GM12878 (cell line): ENCODE measurements around the gene KIAA0930. TPM values are rescaled to one million over a fixed set of nuclear protein-coding genes. Genes with fewer than 3 reads are reported as not detected.

Experiments
- ATAC-seq: fragments of 200-7000 bp; cut with Tn5 transposase; 3 replicates; pipeline ENCODE4 v1.9.1; 2020; ENCODE audit warnings: mild to moderate bottlenecking, moderate library complexity
- BruUV-seq: library from RNA; stranded (reverse); fragments of 400-500 nt; replicated peaks from 2 replicates; lab custom pipeline; 2021; lab: Mats Ljungman, UMichigan
- CTCF ChIA-PET: fragments of 300-600 bp; sonication (Branson Sonifier 250); formaldehyde crosslinking; extraction: SDS; loops from one replicate; lab custom pipeline; 2021; ENCODE audit warnings: inconsistent platforms; lab: Yijun Ruan, JAX
- POLR2A ChIA-PET: fragments of 350-600 bp; formaldehyde crosslinking; extraction: SDS; loops from one replicate; lab custom pipeline; 2021; ENCODE audit warnings: inconsistent platforms; lab: Charles Lee
- RAD21 ChIA-PET: fragments of 300-600 bp; sonication (Branson Sonifier 250); formaldehyde crosslinking; loops from one replicate; lab custom pipeline; 2023; ENCODE audit warnings: antibody characterized with exemption; ENCODE audit not compliant: unreplicated experiment; lab: Charles Lee
- SMC1A ChIA-PET: fragments of 300-600 bp; sonication (Branson Sonifier 250); formaldehyde crosslinking; loops from one replicate; lab custom pipeline; 2023; ENCODE audit not compliant: unreplicated experiment, uncharacterized antibody; lab: Charles Lee
- DNase-seq: peaks from one replicate; pipeline ENCODE4 v3.0.0-alpha.2; 2011; ENCODE audit warnings: low read depth, low spot score
- FAIRE-seq: peaks from 3 replicates; lab custom pipeline; 2011; peaks lifted over from hg19 to GRCh38; lab: Jason Lieb, UNC
- H2AFZ ChIP-seq: 2 replicates; pipeline ENCODE4 v1.6.0; 2011; ENCODE audit warnings: low read depth, low read length, control low read depth; ENCODE audit not compliant: control insufficient read depth
- H3K27ac ChIP-seq: 2 replicates; pipeline ENCODE4 v1.5.1; 2011; ENCODE audit warnings: control low read depth; ENCODE audit not compliant: control insufficient read depth, insufficient read depth
- H3K27me3 ChIP-seq, 2 experiments: replicated peaks in 1 of 2; 2 replicates each; pipeline versions ENCODE4 v1.6.0 to v1.6.1; 2011; ENCODE audit warnings: low read length in 1 of 2; ENCODE audit not compliant: control insufficient read depth in 2 of 2, insufficient read depth in 2 of 2
- H3K36me3 ChIP-seq, 2 experiments: 2 replicates each; pipeline ENCODE4 v1.5.1; 2011; ENCODE audit warnings: low read length in 1 of 2; ENCODE audit not compliant: control insufficient read depth in 2 of 2, insufficient read depth in 2 of 2
- H3K4me1 ChIP-seq: 2 replicates; pipeline ENCODE4 v1.6.1; 2011; ENCODE audit warnings: mild to moderate bottlenecking, low read length, moderate library complexity, mixed read lengths; ENCODE audit not compliant: control insufficient read depth, insufficient read depth
- H3K4me2 ChIP-seq: 2 replicates; pipeline ENCODE4 v1.6.0; 2011; ENCODE audit warnings: control low read depth; ENCODE audit not compliant: control insufficient read depth, insufficient read depth
- H3K4me3 ChIP-seq: fragments of 200-600 bp; sonication (generic); 2 replicates; pipeline ENCODE4 v1.5.1; 2016
- H3K79me2 ChIP-seq: 2 replicates; pipeline ENCODE4 v1.6.0; 2011; ENCODE audit warnings: low read length; ENCODE audit not compliant: control insufficient read depth, insufficient read depth
- H3K9ac ChIP-seq: 2 replicates; pipeline ENCODE4 v1.8.0; 2011; ENCODE audit warnings: low read length, control low read depth, mixed read lengths; ENCODE audit not compliant: control insufficient read depth, insufficient read depth
- H3K9me3 ChIP-seq: replicated peaks from 3 replicates; pipeline ENCODE4 v1.5.1; 2011; ENCODE audit warnings: mild to moderate bottlenecking, low read length; ENCODE audit not compliant: control insufficient read depth, insufficient read depth
- H4K20me1 ChIP-seq: 2 replicates; pipeline ENCODE4 v1.6.0; 2011; ENCODE audit not compliant: control insufficient read depth, insufficient read depth
- BMI1 ChIP-seq: fragments of 450-650 bp; IDR thresholded peaks from 2 replicates; pipeline ENCODE4 v1.6.1; 2016; ENCODE audit warnings: mild to moderate bottlenecking, moderate library complexity, borderline replicate concordance
- CHD2 ChIP-seq: IDR thresholded peaks from 2 replicates; pipeline ENCODE4 v1.6.1; 2011; ENCODE audit warnings: low read depth, low read length, improper control_type of control experiment, borderline replicate concordance
- CREM ChIP-seq: IDR thresholded peaks from 2 replicates; pipeline ENCODE4 v1.6.1; 2014; ENCODE audit warnings: antibody characterized with exemption, low read depth
- ESRRA ChIP-seq: IDR thresholded peaks from 2 replicates; pipeline ENCODE4 v1.6.1; 2012; ENCODE audit warnings: mild to moderate bottlenecking, low read length, improper control_type of control experiment
- IRF4 ChIP-seq: IDR thresholded peaks from 2 replicates; pipeline ENCODE4 v1.6.1; 2011; ENCODE audit warnings: low read depth, low read length
- MTA3 ChIP-seq: IDR thresholded peaks from 2 replicates; pipeline ENCODE4 v1.6.1; 2012; ENCODE audit warnings: low read length, inconsistent platforms, borderline replicate concordance
- NFXL1 ChIP-seq: fragments of 450-650 bp; IDR thresholded peaks from 2 replicates; pipeline ENCODE4 v1.6.1; 2017; ENCODE audit warnings: antibody characterized with exemption, mild to moderate bottlenecking, borderline replicate concordance
- NFYB ChIP-seq: IDR thresholded peaks from 2 replicates; pipeline ENCODE4 v1.6.1; 2011; ENCODE audit warnings: low read depth, mild to moderate bottlenecking, low read length, improper control_type of control experiment, moderate library complexity; ENCODE audit not compliant: insufficient read depth
- NRF1 ChIP-seq: conservative IDR thresholded peaks from 2 replicates; pipeline ENCODE4 v1.6.1; 2011; ENCODE audit warnings: mild to moderate bottlenecking, low read depth, low read length, improper control_type of control experiment
- PAX5 ChIP-seq: IDR thresholded peaks from 2 replicates; pipeline ENCODE4 v1.6.1; 2011; ENCODE audit warnings: low read depth, low read length, borderline replicate concordance
- RAD51 ChIP-seq: fragments of 450-650 bp; IDR thresholded peaks from 2 replicates; pipeline ENCODE4 v1.6.1; 2016; ENCODE audit warnings: moderate library complexity, mild to moderate bottlenecking, inconsistent platforms
- RFX5 ChIP-seq: IDR thresholded peaks from 2 replicates; pipeline ENCODE4 v1.6.1; 2011; ENCODE audit warnings: low read depth, low read length, improper control_type of control experiment
- RUNX3 ChIP-seq: IDR thresholded peaks from 2 replicates; pipeline ENCODE4 v1.6.1; 2012; ENCODE audit warnings: low read length, inconsistent platforms
- SRF ChIP-seq, 2 experiments: IDR thresholded peaks; 2 replicates each; pipeline ENCODE4 v1.6.1; 2011; ENCODE audit warnings: low read depth in 2 of 2, low read length in 2 of 2, mild to moderate bottlenecking in 1 of 2, moderate library complexity in 1 of 2
- USF1 ChIP-seq: IDR thresholded peaks from 2 replicates; pipeline ENCODE4 v1.6.1; 2011; ENCODE audit warnings: borderline replicate concordance, low read depth, mild to moderate bottlenecking, moderate library complexity, mixed read lengths, low read length; ENCODE audit not compliant: insufficient read depth; ENCODE audit errors: extremely low read length
- ZBTB40 ChIP-seq: fragments of 450-650 bp; IDR thresholded peaks from 2 replicates; pipeline ENCODE4 v1.6.1; 2016; ENCODE audit warnings: mild to moderate bottlenecking, moderate library complexity, borderline replicate concordance
- ZNF207 ChIP-seq: fragments of 450-650 bp; IDR thresholded peaks from 2 replicates; pipeline ENCODE4 v1.6.1; 2014; ENCODE audit warnings: antibody characterized with exemption, mild to moderate bottlenecking, borderline replicate concordance
- WGBS: methylation state at CpG from one replicate; pipeline ENCODE4 v1.1.6; 2016; ENCODE audit warnings: low lambda C conversion rate; ENCODE audit not compliant: insufficient replicate concordance, insufficient coverage; ENCODE audit errors: missing lambda C conversion rate; 5-methylcytosine and 5-hydroxymethylcytosine counted together
- in situ Hi-C: fragments of 300-500 bp; cut with MboI; formaldehyde crosslinking; loops from 9 replicates; pipeline ENCODE4 v1.14.3; 2018; ENCODE audit warnings: mixed read lengths
- intact Hi-C: fragments of 100-400 bp; cut with micrococcal nuclease; formaldehyde crosslinking; loops from one replicate; pipeline ENCODE4 v1.14.2; 2022; ENCODE audit not compliant: unreplicated experiment
- polyA plus RNA-seq, 11 experiments: library from polyadenylated mRNA; depleted of rRNA in 4 of 11; unstranded in 6 of 11; stranded (reverse) in 5 of 11; fragments of >200 nt; fragmentation: Nextera tagmentation in 4 of 11; fragmentation: Illumina TruSeq in 1 of 11; extraction: Ambion mirVana in 4 of 11; extraction: Trizol in 1 of 11; gene quantifications; 1 replicate in 1 of 11; 2 replicates in 10 of 11; pipeline versions ENCODE4 v1.2.1 to v1.2.3, GENCODE V29; 2011 to 2016; ENCODE audit warnings: inconsistent platforms in 2 of 11, missing spikeins in 2 of 11, low read depth in 1 of 11
- total RNA-seq, 4 experiments: library from RNA; depleted of rRNA in 3 of 4; stranded (reverse); fragments of >200 nt in 3 of 4; fragmentation: Illumina TruSeq in 1 of 4; extraction: Trizol in 1 of 4; gene quantifications; 2 replicates each; pipeline versions ENCODE4 v1.2.1 to v1.2.3, GENCODE V29; 2013 to 2021
- TF ChIP-seq, protein P1 (sequence below): fragments of 450-650 bp; IDR thresholded peaks from 2 replicates; pipeline ENCODE4 v1.6.1; 2016; ENCODE audit warnings: mild to moderate bottlenecking

Gene KIAA0930
- total and polyA plus RNA-seq, 10 of the 15 experiments (the other 5 are each of a cell fraction or from before 2014, with no cell fraction given) = 3.6 to 125 (median 46.3) TPM

DNA sequence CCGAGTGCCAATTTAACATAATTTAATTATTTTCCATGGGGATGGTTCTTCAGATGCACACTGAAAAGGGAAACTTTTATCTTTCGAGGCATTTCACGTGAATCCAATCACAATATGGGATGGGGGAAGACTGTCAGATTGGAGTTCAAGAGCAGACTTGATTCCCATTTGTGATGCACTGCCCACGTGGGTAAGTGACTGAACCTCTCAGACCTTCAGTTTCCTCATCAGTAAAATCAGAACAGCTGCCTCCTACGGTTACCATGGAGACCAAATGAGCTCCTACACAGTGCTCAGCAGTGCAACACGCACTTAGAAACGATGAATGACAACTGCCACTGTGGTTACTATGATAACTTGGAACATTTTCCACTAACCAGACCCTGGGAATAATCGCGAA, 21.7 kb downstream of the KIAA0930 start:
- ATAC-seq (peak; percentile 96), FAIRE-seq (peak; percentile 75), DNase-seq (peak; percentile 20)
- Histone ChIP-seq H2AFZ (no peak overlapping the region), H3K9ac (no peak overlapping the region), H3K4me1 (peaks cover 32% of the 10 kb centered on the region), H4K20me1 (no peaks in the 10 kb centered on the region; the same call in 1 of the 2 replicates), H3K27ac (no peak overlapping the region), H3K4me2 (no peak overlapping the region), H3K79me2 (peaks cover 58% of the 10 kb centered on the region), H3K9me3 (no peaks in the 10 kb centered on the region), H3K36me3 (no peaks in the 10 kb centered on the region; a peak in 1 of 4 replicates), H3K27me3 (no peaks in the 10 kb centered on the region), H3K4me3 (no peak overlapping the region)
- ChIA-PET SMC1A (interaction anchor here (0.6 to 1.2 kb wide), 4 partner anchors 11 to 69 kb away, joined by 3 read pairs; no protein-coding TSS in a partner anchor), RAD21 (interaction anchor here (0.6 to 1.2 kb wide), 3 partner anchors 16 to 53 kb away, joined by 3 to 4 read pairs (median 4); no protein-coding TSS in a partner anchor), CTCF (interaction anchor here (1.0 to 1.5 kb wide), 3 partner anchors 9 to 652 kb away, joined by 3 read pairs; no protein-coding TSS in a partner anchor), POLR2A (no interaction called here)
- WGBS = 25% methylated on average over 9 of the region's 9 CpGs
- no TSS peak for BruUV-seq
- in situ Hi-C loops (no loop called here), intact Hi-C loops (no loop called here)
- TF ChIP-seq RFX5 (no peak), PAX5 (no peak), SRF (IDR thresholded peaks at IDR 0.05; ENCODE audit: low read depth in 2 of 2, low read length in 2 of 2) (no peak), MTA3 (no peak), BMI1 (peak; percentile 92), NFXL1 (no peak), NFYB (0 out of 2 replicates have a peak, but pooled peaks have one; percentile 28), IRF4 (no peak), NRF1 (no peak), CREM (no peak), ZBTB40 (no peak), RUNX3 (peak; percentile 37; the same call in 1 of the 2 replicates), ZNF207 (no peak), USF1 (peak; percentile 58), CHD2 (no peak), ESRRA (no peak), RAD51 (peak; percentile 40; the same call in 1 of the 2 replicates)
- TF ChIP-seq, protein P1, sequence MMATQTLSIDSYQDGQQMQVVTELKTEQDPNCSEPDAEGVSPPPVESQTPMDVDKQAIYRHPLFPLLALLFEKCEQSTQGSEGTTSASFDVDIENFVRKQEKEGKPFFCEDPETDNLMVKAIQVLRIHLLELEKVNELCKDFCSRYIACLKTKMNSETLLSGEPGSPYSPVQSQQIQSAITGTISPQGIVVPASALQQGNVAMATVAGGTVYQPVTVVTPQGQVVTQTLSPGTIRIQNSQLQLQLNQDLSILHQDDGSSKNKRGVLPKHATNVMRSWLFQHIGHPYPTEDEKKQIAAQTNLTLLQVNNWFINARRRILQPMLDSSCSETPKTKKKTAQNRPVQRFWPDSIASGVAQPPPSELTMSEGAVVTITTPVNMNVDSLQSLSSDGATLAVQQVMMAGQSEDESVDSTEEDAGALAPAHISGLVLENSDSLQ = peak; percentile 17; the same call in 1 of the 2 replicates
